A549 (cell line): Measurements from ENCODE around the gene HGFAC. TPM values are rescaled to one million over a fixed set of nuclear protein-coding genes. Genes with fewer than 3 reads are reported as not detected.
"Not testable (repeated sequence)": the region's sequence is repeated elsewhere in the genome, so short reads cannot be mapped to it uniquely, and the experiment has no call there.

Experiments
- ATAC-seq, 2 experiments: fragments of 200-7000 bp in 1 of 2; fragments of >200 bp in 1 of 2; cut with Nextera tagmentation in 1 of 2; cut with Tn5 transposase in 1 of 2; 3 replicates each; pipeline versions ENCODE4 v1.8.0 to v1.9.1; 2018 to 2020; ENCODE audit warnings: mild to moderate bottlenecking in 1 of 2, moderate library complexity in 1 of 2
- CTCF ChIA-PET: fragments of 300-600 bp; sonication (Branson Sonifier 250); formaldehyde crosslinking; extraction: SDS; loops from one replicate; lab custom pipeline; 2021; ENCODE audit warnings: antibody characterized with exemption, inconsistent platforms; lab: Yijun Ruan, JAX
- POLR2A ChIA-PET: fragments of 350-600 bp; formaldehyde crosslinking; extraction: SDS; loops from one replicate; lab custom pipeline; 2021; ENCODE audit warnings: antibody characterized with exemption, inconsistent platforms; lab: Yijun Ruan, JAX
- DNase-seq, 2 experiments: peaks; one replicate each; pipeline versions ENCODE4 v3.0.0 to v3.0.0-alpha.2; 2011 to 2016; ENCODE audit warnings: low read depth in 1 of 2, low spot score in 1 of 2
- FAIRE-seq: peaks from 2 replicates; lab custom pipeline; 2011; peaks lifted over from hg19 to GRCh38; lab: Jason Lieb, UNC
- H3K27ac ChIP-seq, 2 experiments: fragments of >200 bp; sonication (Bioruptor Twin); formaldehyde crosslinking; 3 replicates each; pipeline ENCODE4 v1.5.1; 2016 to 2017
- H3K4me1 ChIP-seq: fragments of >200 bp; sonication (Bioruptor Twin); formaldehyde crosslinking; 3 replicates; pipeline ENCODE4 v1.6.1; 2016
- H3K4me2 ChIP-seq: fragments of >200 bp; sonication (Bioruptor Twin); formaldehyde crosslinking; 3 replicates; pipeline ENCODE4 v1.6.1; 2016
- H3K4me3 ChIP-seq: fragments of >200 bp; sonication (Bioruptor Twin); formaldehyde crosslinking; 3 replicates; pipeline ENCODE4 v1.5.1; 2016
- H3K9me3 ChIP-seq: fragments of >200 bp; sonication (Bioruptor Twin); formaldehyde crosslinking; 3 replicates; pipeline ENCODE4 v1.6.1; 2016
- E2F6 ChIP-seq: IDR thresholded peaks from 2 replicates; pipeline ENCODE4 v1.6.1; 2012; ENCODE audit warnings: low read depth, borderline replicate concordance
- ESRRA ChIP-seq: fragments of 150-350 bp; IDR thresholded peaks from 2 replicates; pipeline ENCODE4 v1.6.1; 2014; ENCODE audit warnings: mild to moderate bottlenecking, low read length, borderline replicate concordance
- HES2 ChIP-seq: fragments of >200 bp; sonication (Bioruptor Twin); formaldehyde crosslinking; IDR thresholded peaks from 2 replicates; pipeline ENCODE4 v1.6.1; 2016
- HEYL ChIP-seq: fragments of 250-450 bp; sonication (Bioruptor Pico); IDR thresholded peaks from 2 replicates; pipeline ENCODE4 v1.8.0; 2021; ENCODE audit warnings: mild to moderate bottlenecking, moderate library complexity
- HMGXB4 ChIP-seq: fragments of 250-450 bp; sonication (Bioruptor Pico); IDR thresholded peaks from 2 replicates; pipeline ENCODE4 v1.5.0; 2021; ENCODE audit warnings: mild to moderate bottlenecking, moderate library complexity, borderline replicate concordance
- HOXB13 ChIP-seq: fragments of 250-450 bp; sonication (Bioruptor Pico); IDR thresholded peaks from 2 replicates; pipeline ENCODE4 v1.5.0; 2020; ENCODE audit warnings: low read depth, mild to moderate bottlenecking, moderate library complexity
- HOXB5 ChIP-seq: fragments of 250-450 bp; sonication (Bioruptor Pico); IDR thresholded peaks from 2 replicates; pipeline ENCODE4 v1.5.0; 2020; ENCODE audit warnings: mild to moderate bottlenecking, moderate library complexity
- JUN ChIP-seq, 2 experiments: fragments of >200 bp; sonication (Bioruptor Twin); formaldehyde crosslinking; IDR thresholded peaks; 2 replicates in 1 of 2; 3 replicates in 1 of 2; pipeline ENCODE4 v1.6.1; 2016 to 2017
- MAZ ChIP-seq: fragments of 150-350 bp; IDR thresholded peaks from 2 replicates; pipeline ENCODE4 v1.6.1; 2014; ENCODE audit warnings: antibody characterized with exemption, low read depth, low read length, borderline replicate concordance
- NFE2L2 ChIP-seq: fragments of 150-350 bp; conservative IDR thresholded peaks from 2 replicates; pipeline ENCODE4 v1.6.1; 2014; ENCODE audit warnings: low read length
- NPAS2 ChIP-seq: fragments of 250-450 bp; sonication (Bioruptor Pico); IDR thresholded peaks from 2 replicates; pipeline ENCODE4 v1.8.0; 2022; ENCODE audit warnings: mild to moderate bottlenecking, moderate library complexity, borderline replicate concordance
- PHF8 ChIP-seq: fragments of 200-600 bp; sonication (generic); IDR thresholded peaks from 2 replicates; pipeline ENCODE4 v1.6.1; 2016; ENCODE audit warnings: low read depth, mild to moderate bottlenecking, antibody characterized with exemption, moderate library complexity, borderline replicate concordance
- POLR2AphosphoS2 ChIP-seq: conservative IDR thresholded peaks from 2 replicates; pipeline ENCODE4 v1.6.1; 2012; ENCODE audit warnings: low read length, improper control_type of control experiment, inconsistent platforms
- RAD21 ChIP-seq, 2 experiments: fragments of >200 bp in 1 of 2; sonication (Bioruptor Twin) in 1 of 2; formaldehyde crosslinking in 1 of 2; IDR thresholded peaks in 1 of 2; conservative IDR thresholded peaks in 1 of 2; 2 replicates in 1 of 2; 3 replicates in 1 of 2; pipeline ENCODE4 v1.6.1; 2012 to 2018; ENCODE audit warnings: inconsistent platforms in 1 of 2
- RFX5 ChIP-seq: fragments of 450-650 bp; IDR thresholded peaks from 2 replicates; pipeline ENCODE4 v1.7.1; 2014; ENCODE audit warnings: antibody characterized with exemption, mild to moderate bottlenecking, moderate library complexity
- SMC3 ChIP-seq: fragments of >200 bp; sonication (Bioruptor Twin); formaldehyde crosslinking; IDR thresholded peaks from 3 replicates; pipeline ENCODE4 v1.6.1; 2018; ENCODE audit warnings: inconsistent platforms
- USF2 ChIP-seq: fragments of 450-650 bp; IDR thresholded peaks from 2 replicates; pipeline ENCODE4 v1.6.1; 2014; ENCODE audit warnings: antibody characterized with exemption
- ZSCAN20 ChIP-seq: fragments of 250-450 bp; sonication (Bioruptor Pico); IDR thresholded peaks from 2 replicates; pipeline ENCODE4 v1.8.0; 2022; ENCODE audit warnings: mild to moderate bottlenecking, moderate library complexity
- WGBS: methylation state at CpG from one replicate; pipeline ENCODE4 v1.1.6; 2017; ENCODE audit errors: missing lambda C conversion rate; 5-methylcytosine and 5-hydroxymethylcytosine counted together
- polyA plus RNA-seq, 4 experiments: library from polyadenylated mRNA; depleted of rRNA in 3 of 4; stranded (reverse); fragments of >200 nt; fragmentation: RNase III in 1 of 4; extraction: RNeasy Plus Mini Kit Qiagen cat#74134 plus additional on column Dnase treatment in 1 of 4; gene quantifications; 2 replicates in 3 of 4; 3 replicates in 1 of 4; pipeline ENCODE4 v1.2.3, GENCODE V29; 2011 to 2017

Gene HGFAC
- polyA plus RNA-seq, 2 of the 4 experiments (the other 2 are of a cell fraction), result 0.25 TPM; not detected in 1

- H3K27ac ChIP-seq, result no peak overlapping the region
- FAIRE-seq (no peak), ATAC-seq (no peak), DNase-seq (no peak)
- TF ChIP-seq HOXB5 (CRISPR knock-in tag), result no peak
- TF ChIP-seq ZSCAN20 (CRISPR knock-in tag), result no peak
- no peak for TF ChIP-seq HEYL (CRISPR knock-in tag)
- no peak for TF ChIP-seq ESRRA
- no peak for TF ChIP-seq USF2
- no peak for TF ChIP-seq NPAS2 (CRISPR knock-in tag)
- TF ChIP-seq HMGXB4, result no peak
- TF ChIP-seq RFX5, result no peak
- no peak for TF ChIP-seq POLR2AphosphoS2
- no peak for TF ChIP-seq HOXB13 (CRISPR knock-in tag)
- TF ChIP-seq MAZ, result no peak
- no peak for TF ChIP-seq NFE2L2
- TF ChIP-seq HES2, result no peak
- TF ChIP-seq JUN (IDR thresholded peaks at IDR 0.05), result no peak
- TF ChIP-seq PHF8, result no peak
- ChIA-PET POLR2A (no interaction called here), CTCF (interaction anchor here (0.8 to 2.2 kb wide), 3 partner anchors 8 to 29 kb away, joined by 3 to 9 read pairs (median 7); no protein-coding TSS in a partner anchor)
- no peak overlapping the region for H3K4me3 ChIP-seq
- H3K4me1 ChIP-seq, result no peaks in the 10 kb centered on the region
- no peak overlapping the region for H3K4me2 ChIP-seq
- 62% methylated on average over 3 of the region's 3 CpGs for WGBS
- 0 out of 3 replicates have a peak, but pooled peaks cover 2% of the 10 kb centered on the region for H3K9me3 ChIP-seq
Observed at GRCh38 chr4:3451956-3452355, 10.2 kb downstream of the HGFAC start.

- Histone ChIP-seq H3K4me3 (no peak overlapping the region), H3K27ac (no peak overlapping the region), H3K4me1 (no peaks in the 10 kb centered on the region), H3K9me3 (0 out of 3 replicates have a peak, but pooled peaks cover 2% of the 10 kb centered on the region), H3K4me2 (no peak overlapping the region)
- DNase-seq (peak in 1 of 2 experiments; percentile 39), FAIRE-seq (no peak), ATAC-seq (peak; percentile 71 to 82; a peak in 5 of 6 replicates)
- CTCF ChIA-PET, result interaction anchor here (1.9 to 2.2 kb wide), 2 partner anchors 9 to 29 kb away, joined by 7 to 9 read pairs; no protein-coding TSS in a partner anchor
- TF ChIP-seq RAD21 (conservative IDR thresholded peaks at IDR 0.05 in 1 of 2, IDR thresholded peaks at IDR 0.05 in 1 of 2) (peak in 1 of 2 experiments; percentile 17; a peak in 1 of 5 replicates), E2F6 (no peak), SMC3 (0 out of 3 replicates have a peak, but pooled peaks have one; percentile 8)
- 43% methylated on average over 7 of the region's 7 CpGs for WGBS
- POLR2A ChIA-PET, result no interaction called here
Observed at GRCh38 chr4:3452376-3452775, 10.6 kb downstream of the HGFAC start.

- whole genome bisulfite sequencing, result 18% methylated on average over 3 of the region's 3 CpGs
- H3K4me1 ChIP-seq, POLR2A ChIA-PET, DNase-seq, H3K27ac ChIP-seq, H3K4me3 ChIP-seq, H3K4me2 ChIP-seq, H3K9me3 ChIP-seq, ATAC-seq, FAIRE-seq: not testable (repeated sequence)
- CTCF ChIA-PET, result interaction anchor here (0.8 to 1.9 kb wide), 6 partner anchors 12 to 261 kb away, joined by 3 to 4 read pairs (median 4); partner anchors contain the start of gene HGFAC
Observed at GRCh38 chr4:3455596-3455995, 13.8 kb downstream of the HGFAC start.
